Calu3 (cell line): Measurements from ENCODE around the gene PRPF39. TPM values are rescaled to one million over a fixed set of nuclear protein-coding genes. Genes with fewer than 3 reads are reported as not detected.

Experiments used
- BruUV-seq: library from RNA; stranded (reverse); fragments of 400-500 nt; replicated peaks from 2 replicates; lab custom pipeline; 2021; lab: Mats Ljungman, UMichigan
- CTCF ChIA-PET: fragments of 300-600 bp; sonication (Branson Sonifier 250); formaldehyde crosslinking; loops from one replicate; lab custom pipeline; 2022; ENCODE audit warnings: antibody characterized with exemption; lab: Charles Lee
- DNase-seq: peaks from one replicate; pipeline ENCODE4 v3.0.0; 2022
- H3K27ac Mint-ChIP-seq: one replicate; pipeline ENCODE4 v1.8.0; 2022; ENCODE audit warnings: mixed read lengths; ENCODE audit not compliant: unreplicated experiment
- H3K27me3 Mint-ChIP-seq: one replicate; pipeline ENCODE4 v1.8.0; 2022; ENCODE audit warnings: mixed read lengths; ENCODE audit not compliant: unreplicated experiment
- H3K36me3 Mint-ChIP-seq: one replicate; pipeline ENCODE4 v1.8.0; 2022; ENCODE audit warnings: mild to moderate bottlenecking, moderate library complexity, mixed read lengths; ENCODE audit not compliant: insufficient read depth, unreplicated experiment
- H3K4me1 Mint-ChIP-seq: one replicate; pipeline ENCODE4 v1.8.0; 2022; ENCODE audit warnings: mild to moderate bottlenecking, low read depth, mixed read lengths; ENCODE audit not compliant: unreplicated experiment
- H3K4me3 Mint-ChIP-seq: one replicate; pipeline ENCODE4 v1.8.0; 2022; ENCODE audit warnings: mild to moderate bottlenecking, low read depth, moderate library complexity, mixed read lengths; ENCODE audit not compliant: unreplicated experiment
- H3K9me3 Mint-ChIP-seq: one replicate; pipeline ENCODE4 v1.8.0; 2022; ENCODE audit warnings: low read depth, mixed read lengths; ENCODE audit not compliant: unreplicated experiment
- CTCF ChIP-seq: fragments of 200-600 bp; IDR thresholded peaks from one replicate; pipeline ENCODE4 v1.8.0; 2022; ENCODE audit warnings: antibody characterized with exemption; ENCODE audit not compliant: unreplicated experiment
- intact Hi-C: fragments of 100-400 bp; cut with micrococcal nuclease; formaldehyde crosslinking; loops from one replicate; pipeline ENCODE4 v1.10.0; 2022; ENCODE audit not compliant: unreplicated experiment
- total RNA-seq: library from RNA; stranded (reverse); gene quantifications from 2 replicates; pipeline ENCODE4 v1.2.3, GENCODE V29; 2022

PRPF39 gene
- total RNA-seq, 1 experiment from 2014 or later, result 34.2 TPM

- Mint-ChIP-seq H3K4me1 (no peaks in the 10 kb centered on the region), H3K27me3 (no peaks in the 10 kb centered on the region), H3K9me3 (no peaks in the 10 kb centered on the region), H3K4me3 (no peak overlapping the region), H3K36me3 (peaks cover 22% of the 10 kb centered on the region), H3K27ac (no peak overlapping the region)
- no peak for DNase-seq
- no TSS peak for BruUV-seq
- no peak for TF ChIP-seq CTCF
- intact Hi-C loops, result no loop called here
- CTCF ChIA-PET, result interaction anchor here (0.7 kb wide), 1 partner anchor 19 kb away, joined by 3 read pairs; no protein-coding TSS in a partner anchor
Observed at GRCh38 chr14:45123271-45123670, 39.4 kb downstream of the PRPF39 start.

- Mint-ChIP-seq H3K27me3 (no peaks in the 10 kb centered on the region), H3K27ac (no peak overlapping the region), H3K36me3 (peaks cover 17% of the 10 kb centered on the region), H3K9me3 (no peaks in the 10 kb centered on the region), H3K4me3 (no peak overlapping the region), H3K4me1 (no peaks in the 10 kb centered on the region)
- DNase-seq, result no peak
- CTCF ChIA-PET, result no interaction called here
- BruUV-seq, result no TSS peak
- TF ChIP-seq CTCF, result no peak
- intact Hi-C loops, result no loop called here
Observed at GRCh38 chr14:45125754-45126153, 41.8 kb downstream of the PRPF39 start.

- no peaks in the 10 kb centered on the region for H3K27me3 Mint-ChIP-seq
- CTCF ChIA-PET, result no interaction called here
- no peaks in the 10 kb centered on the region for H3K9me3 Mint-ChIP-seq
- no peak for DNase-seq
- H3K36me3 Mint-ChIP-seq, result peaks cover 18% of the 10 kb centered on the region
- BruUV-seq, result no TSS peak
- no peak for TF ChIP-seq CTCF
- intact Hi-C loops, result no loop called here
- H3K27ac Mint-ChIP-seq, result no peak overlapping the region
- no peak overlapping the region for H3K4me3 Mint-ChIP-seq
- no peaks in the 10 kb centered on the region for H3K4me1 Mint-ChIP-seq
Observed at GRCh38 chr14:45128963-45129629, 45.2 kb downstream of the PRPF39 start.

GRCh38 chr14:45133683-45134050 is 49.8 kb downstream of the PRPF39 start:
- Mint-ChIP-seq H3K9me3 (no peaks in the 10 kb centered on the region), H3K27ac (peak overlapping the region; percentile 93), H3K36me3 (peaks cover 35% of the 10 kb centered on the region), H3K4me3 (peak overlapping the region; percentile 96), H3K4me1 (peaks cover 16% of the 10 kb centered on the region), H3K27me3 (no peaks in the 10 kb centered on the region)
- intact Hi-C loops, result loop anchor here (2.0 to 5.0 kb wide), 3 partner anchors 119 to 221 kb away; partner anchors contain the start of genes KLHL28 and MIS18BP1
- no peak for TF ChIP-seq CTCF
- TSS peak; percentile 67 for BruUV-seq
- CTCF ChIA-PET, result no interaction called here
- no peak for DNase-seq
